Naive thymus-derived CD4-positive, alpha-beta T cell (primary cell): ENCODE data around the gene OVCH2. TPM values are rescaled to one million over a fixed set of nuclear protein-coding genes. Genes with fewer than 3 reads are reported as not detected.

Experiments used
- ATAC-seq: fragments of 150-1000 bp; cut with Tn5 transposase; 2 replicates; pipeline ENCODE4 v1.10.0; 2021; ENCODE audit warnings: mild to moderate bottlenecking, moderate library complexity
- CTCF ChIA-PET: fragments of 350-600 bp; sonication (Branson Sonifier 250); formaldehyde crosslinking; loops from one replicate; lab custom pipeline; 2021; ENCODE audit warnings: antibody characterized with exemption; lab: Charles Lee
- POLR2A ChIA-PET: fragments of 350-600 bp; sonication (Branson Sonifier 250); formaldehyde crosslinking; loops from one replicate; lab custom pipeline; 2021; ENCODE audit warnings: antibody characterized with exemption, inconsistent platforms; lab: Charles Lee
- DNase-seq, 9 donors: peaks; one replicate each; pipeline versions ENCODE4 v3.0.0 to v3.0.0-alpha.2; 2020 to 2022; ENCODE audit warnings: mixed read lengths in 1 of 9
- H3K27ac ChIP-seq: one replicate; pipeline ENCODE4 v1.7.0; 2013; ENCODE audit warnings: mild to moderate bottlenecking, low read depth, low read length, moderate library complexity
- H3K27me3 ChIP-seq, 2 donors: one replicate each; pipeline ENCODE4 v1.7.0; 2013; ENCODE audit warnings: low read length in 2 of 2, mild to moderate bottlenecking in 2 of 2, moderate library complexity in 2 of 2; ENCODE audit not compliant: control insufficient read depth in 2 of 2, insufficient read depth in 2 of 2
- H3K36me3 ChIP-seq, 3 experiments: 1 replicate in 2 of 3; 2 replicates in 1 of 3; pipeline ENCODE4 v1.7.0; 2013; ENCODE audit warnings: low read length in 3 of 3, mild to moderate bottlenecking in 3 of 3, moderate library complexity in 1 of 3; ENCODE audit not compliant: insufficient read depth in 3 of 3, control insufficient read depth in 2 of 3
- H3K4me1 ChIP-seq, 2 donors: one replicate each; pipeline ENCODE4 v1.7.0; 2013; ENCODE audit warnings: low read length in 2 of 2, mild to moderate bottlenecking in 2 of 2, moderate library complexity in 1 of 2; ENCODE audit not compliant: control insufficient read depth in 2 of 2, insufficient read depth in 2 of 2
- H3K4me3 ChIP-seq: 2 replicates; pipeline ENCODE4 v1.7.0; 2013; ENCODE audit warnings: mild to moderate bottlenecking, low read length
- H3K9me3 ChIP-seq, 3 experiments: 1 replicate in 2 of 3; 2 replicates in 1 of 3; pipeline ENCODE4 v1.7.0; 2013; ENCODE audit warnings: low read length in 3 of 3; ENCODE audit not compliant: control insufficient read depth in 2 of 3
- H3K27ac Mint-ChIP-seq, 9 donors: one replicate each; pipeline ENCODE4 v1.8.0; 2020 to 2022; ENCODE audit warnings: mixed read lengths in 9 of 9, mild to moderate bottlenecking in 8 of 9, moderate library complexity in 5 of 9, inconsistent platforms in 2 of 9
- H3K27me3 Mint-ChIP-seq, 5 donors: one replicate each; pipeline ENCODE4 v1.8.0; 2021 to 2022; ENCODE audit warnings: mixed read lengths in 5 of 5, mild to moderate bottlenecking in 1 of 5
- H3K36me3 Mint-ChIP-seq, 5 donors: one replicate each; pipeline ENCODE4 v1.8.0; 2020 to 2022; ENCODE audit warnings: mixed read lengths in 5 of 5, mild to moderate bottlenecking in 3 of 5, inconsistent platforms in 1 of 5
- H3K4me1 Mint-ChIP-seq, 7 donors: one replicate each; pipeline ENCODE4 v1.8.0; 2020 to 2022; ENCODE audit warnings: mixed read lengths in 7 of 7, mild to moderate bottlenecking in 3 of 7, inconsistent platforms in 1 of 7
- H3K4me3 Mint-ChIP-seq, 10 donors: one replicate each; pipeline ENCODE4 v1.8.0; 2020 to 2022; ENCODE audit warnings: mild to moderate bottlenecking in 10 of 10, mixed read lengths in 10 of 10, moderate library complexity in 6 of 10, inconsistent platforms in 2 of 10
- H3K9me3 Mint-ChIP-seq, 11 donors: one replicate each; pipeline ENCODE4 v1.8.0; 2020 to 2022; ENCODE audit warnings: mixed read lengths in 11 of 11, mild to moderate bottlenecking in 4 of 11, inconsistent platforms in 1 of 11, moderate library complexity in 1 of 11
- intact Hi-C, 2 donors: fragments of 100-400 bp; cut with micrococcal nuclease; formaldehyde crosslinking; loops; one replicate each; pipeline ENCODE4 v1.15.1; 2023
- polyA plus RNA-seq, 2 donors: library from polyadenylated mRNA; unstranded; fragments of 300-500 nt; fragmentation: Illumina TruSeq; gene quantifications; one replicate each; pipeline ENCODE4 v1.2.3, GENCODE V29; 2021
- total RNA-seq, 6 experiments: library from RNA in 5 of 6; stranded (reverse) in 5 of 6; gene quantifications; 1 replicate in 5 of 6; 2 replicates in 1 of 6; pipeline ENCODE4 v1.2.3 and lab custom pipeline; 2021 to 2026

The OVCH2 gene
- total and polyA plus RNA-seq, 7 experiments from 2014 or later, result not detected

- H3K27ac ChIP-seq, result no peak overlapping the region
- ChIA-PET POLR2A (no interaction called here), CTCF (interaction anchor here (0.5 to 1.4 kb wide), 3 partner anchors 8 to 1309 kb away, joined by 3 to 5 read pairs (median 4); no protein-coding TSS in a partner anchor)
- Mint-ChIP-seq H3K4me1 (peaks cover 0 to 2% (median 0%) of the 10 kb centered on the region in 7 donors), H3K27ac (no peak overlapping the region), H3K27me3 (peaks cover 13 to 28% (median 19%) of the 10 kb centered on the region in 5 donors), H3K36me3 (no peaks in the 10 kb centered on the region), H3K4me3 (no peak overlapping the region), H3K9me3 (no peaks in the 10 kb centered on the region)
- intact Hi-C loops, result loop anchor here in 1 of 2 donors (5.0 kb wide), 1 partner anchor 244 kb away; no protein-coding TSS in a partner anchor
- no peaks in the 10 kb centered on the region for H3K9me3 ChIP-seq
- ATAC-seq, result no peak
- H3K4me3 ChIP-seq, result no peak overlapping the region
- no peaks in the 10 kb centered on the region for H3K27me3 ChIP-seq
- no peak for DNase-seq
- no peaks in the 10 kb centered on the region for H3K36me3 ChIP-seq
- H3K4me1 ChIP-seq, result no peaks in the 10 kb centered on the region
Measured at GRCh38 chr11:7686761-7687160, 19.5 kb downstream of the OVCH2 start.

- Histone ChIP-seq H3K4me3 (no peak overlapping the region), H3K4me1 (no peaks in the 10 kb centered on the region), H3K9me3 (no peaks in the 10 kb centered on the region), H3K36me3 (no peaks in the 10 kb centered on the region), H3K27me3 (no peaks in the 10 kb centered on the region), H3K27ac (no peak overlapping the region)
- Mint-ChIP-seq H3K9me3 (peaks cover 0 to 4% (median 0%) of the 10 kb centered on the region in 11 donors), H3K4me1 (peaks cover 0 to 2% (median 0%) of the 10 kb centered on the region in 7 donors), H3K36me3 (no peaks in the 10 kb centered on the region), H3K27ac (no peak overlapping the region), H3K27me3 (peaks cover 12 to 21% (median 20%) of the 10 kb centered on the region in 5 donors), H3K4me3 (no peak overlapping the region)
- no peak for DNase-seq
- ChIA-PET POLR2A (no interaction called here), CTCF (interaction anchor here (0.6 to 0.9 kb wide), 2 partner anchors 172 to 539 kb away, joined by 3 to 4 read pairs; no protein-coding TSS in a partner anchor)
- intact Hi-C loops, result no loop called here
- ATAC-seq, result no peak
Measured at GRCh38 chr11:7683571-7683970, 22.7 kb downstream of the OVCH2 start.

- H3K4me1 ChIP-seq, result peaks cover 0 to 5% of the 10 kb centered on the region in 2 donors
- ChIA-PET POLR2A (no interaction called here), CTCF (interaction anchor here (0.5 to 1.6 kb wide), 3 partner anchors 14 to 922 kb away, joined by 3 to 4 read pairs (median 3); no protein-coding TSS in a partner anchor)
- Mint-ChIP-seq H3K36me3 (no peaks in the 10 kb centered on the region), H3K27me3 (peaks cover 48 to 63% (median 54%) of the 10 kb centered on the region in 5 donors), H3K4me1 (peaks cover 0 to 9% (median 8%) of the 10 kb centered on the region in 7 donors), H3K27ac (peak overlapping the region in 1 of 9 donors; percentile 4), H3K9me3 (peaks cover 0 to 4% (median 0%) of the 10 kb centered on the region in 11 donors), H3K4me3 (no peak overlapping the region)
- no peak overlapping the region for H3K4me3 ChIP-seq
- peaks cover 4 to 22% of the 10 kb centered on the region in 2 donors for H3K27me3 ChIP-seq
- no peaks in the 10 kb centered on the region for H3K36me3 ChIP-seq
- no peak for ATAC-seq
- DNase-seq, result no peak
- H3K9me3 ChIP-seq, result no peaks in the 10 kb centered on the region
- H3K27ac ChIP-seq, result no peak overlapping the region
- intact Hi-C loops, result no loop called here
Measured at GRCh38 chr11:7677796-7678201, 28.5 kb downstream of the OVCH2 start.

- peaks cover 56 to 68% (median 61%) of the 10 kb centered on the region in 5 donors for H3K27me3 Mint-ChIP-seq
- H3K4me3 Mint-ChIP-seq, result no peak overlapping the region
- H3K9me3 ChIP-seq, result no peaks in the 10 kb centered on the region
- ChIA-PET CTCF (interaction anchor here (1.2 to 1.6 kb wide), 2 partner anchors 15 to 17 kb away, joined by 3 to 4 read pairs; no protein-coding TSS in a partner anchor), POLR2A (no interaction called here)
- H3K4me1 Mint-ChIP-seq, result peaks cover 0 to 9% (median 9%) of the 10 kb centered on the region in 7 donors
- H3K4me1 ChIP-seq, result peaks cover 0 to 5% of the 10 kb centered on the region in 2 donors
- H3K36me3 Mint-ChIP-seq, result no peaks in the 10 kb centered on the region
- ATAC-seq (peak; percentile 59), DNase-seq (no peak)
- no peaks in the 10 kb centered on the region for H3K36me3 ChIP-seq
- intact Hi-C loops, result no loop called here
- H3K9me3 Mint-ChIP-seq, result peaks cover 0 to 4% (median 0%) of the 10 kb centered on the region in 11 donors
- H3K27ac Mint-ChIP-seq, result no peak overlapping the region
- no peak overlapping the region for H3K4me3 ChIP-seq
- peaks cover 4 to 23% of the 10 kb centered on the region in 2 donors for H3K27me3 ChIP-seq
- no peak overlapping the region for H3K27ac ChIP-seq
Measured at GRCh38 chr11:7677071-7677470, 29.2 kb downstream of the OVCH2 start.

GRCh38 chr11:7675631-7676030 is 30.6 kb downstream of the OVCH2 start:
- Histone ChIP-seq H3K27ac (no peak overlapping the region), H3K9me3 (no peaks in the 10 kb centered on the region), H3K4me1 (peaks cover 0 to 5% of the 10 kb centered on the region in 2 donors), H3K36me3 (no peaks in the 10 kb centered on the region), H3K4me3 (no peak overlapping the region), H3K27me3 (peaks cover 4 to 23% of the 10 kb centered on the region in 2 donors)
- Mint-ChIP-seq H3K27me3 (peaks cover 52 to 71% (median 62%) of the 10 kb centered on the region in 5 donors), H3K4me1 (peaks cover 0 to 18% (median 9%) of the 10 kb centered on the region in 7 donors), H3K9me3 (peaks cover 0 to 2% (median 0%) of the 10 kb centered on the region in 11 donors), H3K4me3 (peak overlapping the region in 1 of 10 donors; percentile 57), H3K27ac (no peak overlapping the region), H3K36me3 (no peaks in the 10 kb centered on the region)
- intact Hi-C loops, result no loop called here
- ATAC-seq, result no peak
- no peak for DNase-seq
- CTCF ChIA-PET, result no interaction called here
- POLR2A ChIA-PET, result no interaction called here

- no peak overlapping the region for H3K27ac ChIP-seq
- H3K4me3 Mint-ChIP-seq, result peak overlapping the region; percentile 64 to 90 (median 76)
- H3K36me3 ChIP-seq, result no peaks in the 10 kb centered on the region
- peaks cover 4 to 23% of the 10 kb centered on the region in 2 donors for H3K27me3 ChIP-seq
- intact Hi-C loops, result no loop called here
- peak overlapping the region; percentile 24 for H3K4me3 ChIP-seq
- H3K9me3 Mint-ChIP-seq, result peaks cover 0 to 2% (median 0%) of the 10 kb centered on the region in 11 donors
- H3K9me3 ChIP-seq, result no peaks in the 10 kb centered on the region
- peaks cover 0 to 5% of the 10 kb centered on the region in 2 donors for H3K4me1 ChIP-seq
- no peaks in the 10 kb centered on the region for H3K36me3 Mint-ChIP-seq
- peaks cover 0 to 20% (median 9%) of the 10 kb centered on the region in 7 donors for H3K4me1 Mint-ChIP-seq
- peaks cover 50 to 67% (median 54%) of the 10 kb centered on the region in 5 donors for H3K27me3 Mint-ChIP-seq
- ChIA-PET CTCF (no interaction called here), POLR2A (no interaction called here)
- H3K27ac Mint-ChIP-seq, result no peak overlapping the region
- peak in 2 of 9 donors; percentile 7 to 9 for DNase-seq
- ATAC-seq, result peak; percentile 62
Measured at GRCh38 chr11:7673724-7674434, 32.4 kb downstream of the OVCH2 start.
